ENCODE measurements around the gene HDAC4.

GRCh38 chr2:239238839-239239606 lies 161.8 kb downstream of the HDAC4 start:
- TF ChIP-seq GATA3 (IDR thresholded peaks at IDR 0.05; ENCODE audit: low read depth, low read length) (no peak), GATA2 (IDR thresholded peaks at IDR 0.05; ENCODE audit: low read depth, low read length) (no peak)

All from SH-SY5Y (cell line).